NCI-H1694 (cell line): Measurements from ENCODE around the gene NCDN.
A peak's percentile ranks its signal among the peaks of the same experiment; 100 is the strongest.
"Not testable (repeated sequence)": the region's sequence is repeated elsewhere in the genome, so short reads cannot be mapped to it uniquely, and the experiment has no call there.

Experiments
- DNase-seq: peaks from one replicate; lab custom pipeline; 2025; lab: John Stamatoyannopoulos, UW

NCDN gene

GRCh38 chr1:35569936-35570335, 12.3 kb downstream of the NCDN start:
- DNase-seq, result no peak

- no peak for DNase-seq
These were observed 13.1 kb downstream of the NCDN start for GRCh38 chr1:35570589-35571137.

- DNase-seq, result no peak
These were observed 13.7 kb downstream of the NCDN start for GRCh38 chr1:35571263-35571662.

- DNase-seq, result no peak
These were observed 14.7 kb downstream of the NCDN start for GRCh38 chr1:35572296-35572695.

GRCh38 chr1:35573198-35574124, 15.9 kb downstream of the NCDN start, which contains the start of gene TFAP2E:
Gene TFAP2E, plus strand, starts transcription at chr1:35573314. Its CDS starts 264 bp downstream, at chr1:35573578.
- peak; percentile 7 for DNase-seq

- DNase-seq, result no peak
These were observed 16.6 kb downstream of the NCDN start for GRCh38 chr1:35574125-35574654.

- DNase-seq, result no peak
These were observed 17.2 kb downstream of the NCDN start for GRCh38 chr1:35574655-35575415.

- DNase-seq, result no peak
These were observed 17.9 kb downstream of the NCDN start for GRCh38 chr1:35575416-35575958.

GRCh38 chr1:35576061-35576765, 18.6 kb downstream of the NCDN start:
- no peak for DNase-seq

GRCh38 chr1:35576766-35577070, 19.1 kb downstream of the NCDN start:
- DNase-seq, result not testable (repeated sequence)

GRCh38 chr1:35577071-35577998, 19.7 kb downstream of the NCDN start:
- no peak for DNase-seq

- DNase-seq, result no peak
These were observed 23.4 kb downstream of the NCDN start for GRCh38 chr1:35580949-35581388.

GRCh38 chr1:35581621-35582020, 24.0 kb downstream of the NCDN start:
- DNase-seq, result not testable (repeated sequence)

GRCh38 chr1:35585281-35585680, 27.7 kb downstream of the NCDN start:
- DNase-seq, result no peak

GRCh38 chr1:35585805-35586204, 28.2 kb downstream of the NCDN start:
- DNase-seq, result not testable (repeated sequence)

GRCh38 chr1:35586808-35587207, 29.2 kb downstream of the NCDN start:
- DNase-seq, result no peak

- no peak for DNase-seq
These were observed 30.1 kb downstream of the NCDN start for GRCh38 chr1:35587736-35588135.

GRCh38 chr1:35588197-35588910, 30.8 kb downstream of the NCDN start:
- no peak for DNase-seq

GRCh38 chr1:35589516-35590427, 32.2 kb downstream of the NCDN start:
- DNase-seq, result no peak
